ENCODE data around the gene NXF1.

The NXF1 gene

GRCh38 chr11:62847767-62848314 is 42.6 kb upstream of the NXF1 start:
- Histone ChIP-seq H3K4me3 (ENCODE audit: insufficient read depth, low read length, poor library complexity, severe bottlenecking) (no peak overlapping the region), H3F3A (ENCODE audit: insufficient read depth) (peaks cover 43% of the 10 kb centered on the region), H3K27me3 (ENCODE audit: low read length) (no peaks in the 10 kb centered on the region), H3K36me3 (ENCODE audit: low read length) (peaks cover 12% of the 10 kb centered on the region), H3K9me2 (replicated peaks; ENCODE audit: insufficient read depth, low read length) (no peaks in the 10 kb centered on the region), H4K20me1 (ENCODE audit: low read depth, low read length) (0 out of 2 replicates have a peak, but pooled peaks cover 1% of the 10 kb centered on the region), H3K9me3 (ENCODE audit: insufficient read depth, low read length) (no peaks in the 10 kb centered on the region), H3K9ac (ENCODE audit: low read length) (no peak overlapping the region), H3K4me2 (ENCODE audit: low read depth, low read length, poor library complexity, severe bottlenecking) (no peak overlapping the region), H2AFZ (ENCODE audit: low read depth, low read length, severe bottlenecking) (no peak overlapping the region), H3K79me2 (ENCODE audit: insufficient read depth, low read length) (no peaks in the 10 kb centered on the region), H3K27ac (ENCODE audit: low read depth, low read length) (no peak overlapping the region)
- TF ChIP-seq EZH2phosphoT487 (conservative IDR thresholded peaks at IDR 0.05; ENCODE audit: low read length) (no peak), CTCF (IDR thresholded peaks at IDR 0.05; ENCODE audit: insufficient read depth, low read length, poor library complexity, severe bottlenecking) (no peak)

GRCh38 chr11:62846177-62846576 is 40.9 kb upstream of the NXF1 start:
- no peaks in the 10 kb centered on the region for H3K9me2 ChIP-seq (replicated peaks; ENCODE audit: insufficient read depth, low read length)
- H3K4me2 ChIP-seq (ENCODE audit: low read depth, low read length, poor library complexity, severe bottlenecking) = no peak overlapping the region

GRCh38 chr11:62844154-62844553 is 38.9 kb upstream of the NXF1 start:
- no peak overlapping the region for H3K4me2 ChIP-seq (ENCODE audit: low read depth, low read length, poor library complexity, severe bottlenecking)
- TF ChIP-seq EZH2phosphoT487 (conservative IDR thresholded peaks at IDR 0.05; ENCODE audit: low read length) (no peak), CTCF (IDR thresholded peaks at IDR 0.05; ENCODE audit: insufficient read depth, low read length, poor library complexity, severe bottlenecking) (no peak)

More at GRCh38 chr11:62846177-62846576, 40.9 kb upstream of the NXF1 start:
- no peaks in the 10 kb centered on the region for H3K27me3 ChIP-seq (ENCODE audit: low read length)
- no peaks in the 10 kb centered on the region for H3K9me3 ChIP-seq (ENCODE audit: insufficient read depth, low read length)
- H3K9ac ChIP-seq (ENCODE audit: low read length) = no peak overlapping the region
- H3F3A ChIP-seq (ENCODE audit: insufficient read depth) = peaks cover 41% of the 10 kb centered on the region
- H3K27ac ChIP-seq (ENCODE audit: low read depth, low read length) = no peak overlapping the region
- no peaks in the 10 kb centered on the region for H3K36me3 ChIP-seq (ENCODE audit: low read length)
- no peak overlapping the region for H2AFZ ChIP-seq (ENCODE audit: low read depth, low read length, severe bottlenecking)
- no peaks in the 10 kb centered on the region for H3K79me2 ChIP-seq (ENCODE audit: insufficient read depth, low read length)
- no peak for TF ChIP-seq EZH2phosphoT487 (conservative IDR thresholded peaks at IDR 0.05; ENCODE audit: low read length)
- no peak for TF ChIP-seq CTCF (IDR thresholded peaks at IDR 0.05; ENCODE audit: insufficient read depth, low read length, poor library complexity, severe bottlenecking)
- no peaks in the 10 kb centered on the region for H4K20me1 ChIP-seq (ENCODE audit: low read depth, low read length)
- H3K4me3 ChIP-seq (ENCODE audit: insufficient read depth, low read length, poor library complexity, severe bottlenecking) = no peak overlapping the region

More at GRCh38 chr11:62844154-62844553, 38.9 kb upstream of the NXF1 start:
- Histone ChIP-seq H3K36me3 (ENCODE audit: low read length) (no peaks in the 10 kb centered on the region), H3K9me2 (replicated peaks; ENCODE audit: insufficient read depth, low read length) (no peaks in the 10 kb centered on the region), H4K20me1 (ENCODE audit: low read depth, low read length) (no peaks in the 10 kb centered on the region), H3K79me2 (ENCODE audit: insufficient read depth, low read length) (peaks cover 2% of the 10 kb centered on the region), H3F3A (ENCODE audit: insufficient read depth) (peaks cover 40% of the 10 kb centered on the region), H3K4me3 (ENCODE audit: insufficient read depth, low read length, poor library complexity, severe bottlenecking) (no peak overlapping the region), H3K27ac (ENCODE audit: low read depth, low read length) (no peak overlapping the region), H3K9me3 (ENCODE audit: insufficient read depth, low read length) (no peaks in the 10 kb centered on the region), H3K27me3 (ENCODE audit: low read length) (no peaks in the 10 kb centered on the region), H3K9ac (ENCODE audit: low read length) (no peak overlapping the region), H2AFZ (ENCODE audit: low read depth, low read length, severe bottlenecking) (no peak overlapping the region)

All from SU-DHL-6 (cell line).